ENCODE data around the gene SNAPC2. TPM values are rescaled to one million over a fixed set of nuclear protein-coding genes. Genes with fewer than 3 reads are reported as not detected.

The SNAPC2 gene
- total RNA-seq, 1 experiment from 2014 or later, result 9.8 TPM

DNA sequence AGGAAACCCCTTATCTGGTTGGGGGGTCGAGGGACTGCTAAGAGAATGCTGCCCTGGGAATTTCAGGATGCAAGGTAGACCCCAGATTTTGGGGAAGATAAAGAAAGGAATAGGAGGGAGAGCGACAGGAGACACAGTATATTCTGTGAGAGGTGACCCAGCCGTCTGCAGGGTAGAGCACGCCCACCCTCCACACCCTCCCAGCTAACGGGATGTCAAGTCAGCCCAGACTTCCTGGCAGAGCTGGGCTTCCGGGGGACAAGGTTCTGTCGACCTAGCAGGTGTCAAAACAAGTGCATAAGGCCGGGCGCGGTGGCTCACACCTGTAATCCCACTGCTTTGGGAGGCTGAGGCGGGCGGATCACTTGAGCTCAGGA lies 45.3 kb upstream of the SNAPC2 start:
- Histone ChIP-seq H3K27ac (ENCODE audit: low read length) (no peak overlapping the region), H3K9me2 (replicated peaks; ENCODE audit: insufficient read depth, low read length) (no peaks in the 10 kb centered on the region), H3K36me3 (ENCODE audit: insufficient read depth, low read length) (no peaks in the 10 kb centered on the region), H3K4me1 (ENCODE audit: low read length) (no peaks in the 10 kb centered on the region), H3K4me2 (ENCODE audit: low read depth, low read length, poor library complexity, severe bottlenecking) (no peak overlapping the region), H4K20me1 (ENCODE audit: insufficient read depth, low read depth, low read length) (no peaks in the 10 kb centered on the region), H3K4me3 (ENCODE audit: low read length) (no peak overlapping the region), H3K27me3 (ENCODE audit: low read length) (no peaks in the 10 kb centered on the region), H3K9ac (ENCODE audit: low read length) (no peak overlapping the region), H3K79me2 (ENCODE audit: low read length) (no peaks in the 10 kb centered on the region), H3K9me3 (ENCODE audit: low read length) (no peaks in the 10 kb centered on the region), H2AFZ (ENCODE audit: low read length) (no peak overlapping the region)
- DNase-seq, result no peak

DNA sequence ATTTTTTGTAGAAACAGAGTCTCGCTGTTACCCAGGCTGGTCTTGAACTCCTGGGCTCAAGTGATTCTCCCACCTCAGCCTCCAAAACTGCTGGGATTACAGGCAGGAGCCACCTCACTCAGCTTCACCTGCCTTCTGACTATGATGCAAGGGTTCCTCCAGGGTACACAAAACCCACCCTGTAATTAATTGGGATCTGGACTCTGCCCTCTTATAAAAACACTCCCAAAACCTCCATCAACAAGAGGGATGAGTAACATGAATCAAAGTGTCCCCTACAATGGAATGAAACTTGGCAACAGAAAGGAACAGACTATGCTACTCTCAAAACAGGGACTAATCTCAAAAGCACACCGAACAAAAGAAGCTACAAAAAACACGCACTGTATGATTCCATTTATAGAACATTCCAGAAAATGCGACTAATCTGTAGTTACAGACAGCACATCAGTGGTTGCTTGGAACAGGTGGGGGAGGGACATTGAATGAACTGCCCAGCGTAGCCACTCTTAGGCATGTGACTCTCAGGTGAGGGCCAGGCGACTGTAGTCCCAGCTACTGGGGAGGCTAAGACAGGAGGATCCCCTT lies 42.8 kb upstream of the SNAPC2 start:
- no peaks in the 10 kb centered on the region for H3K4me1 ChIP-seq (ENCODE audit: low read length)
- H3K27ac ChIP-seq (ENCODE audit: low read length), result no peak overlapping the region
- H3K27me3 ChIP-seq (ENCODE audit: low read length), result no peaks in the 10 kb centered on the region
- H3K9me3 ChIP-seq (ENCODE audit: low read length), result no peaks in the 10 kb centered on the region
- no peak overlapping the region for H3K9ac ChIP-seq (ENCODE audit: low read length)
- H3K4me2 ChIP-seq (ENCODE audit: low read depth, low read length, poor library complexity, severe bottlenecking), result no peak overlapping the region
- H3K9me2 ChIP-seq (replicated peaks; ENCODE audit: insufficient read depth, low read length), result no peaks in the 10 kb centered on the region
- no peaks in the 10 kb centered on the region for H4K20me1 ChIP-seq (ENCODE audit: insufficient read depth, low read depth, low read length)
- H2AFZ ChIP-seq (ENCODE audit: low read length), result no peak overlapping the region
- no peaks in the 10 kb centered on the region for H3K36me3 ChIP-seq (ENCODE audit: insufficient read depth, low read length)
- no peak for DNase-seq
- no peak overlapping the region for H3K4me3 ChIP-seq (ENCODE audit: low read length)
- no peaks in the 10 kb centered on the region for H3K79me2 ChIP-seq (ENCODE audit: low read length)

DNA sequence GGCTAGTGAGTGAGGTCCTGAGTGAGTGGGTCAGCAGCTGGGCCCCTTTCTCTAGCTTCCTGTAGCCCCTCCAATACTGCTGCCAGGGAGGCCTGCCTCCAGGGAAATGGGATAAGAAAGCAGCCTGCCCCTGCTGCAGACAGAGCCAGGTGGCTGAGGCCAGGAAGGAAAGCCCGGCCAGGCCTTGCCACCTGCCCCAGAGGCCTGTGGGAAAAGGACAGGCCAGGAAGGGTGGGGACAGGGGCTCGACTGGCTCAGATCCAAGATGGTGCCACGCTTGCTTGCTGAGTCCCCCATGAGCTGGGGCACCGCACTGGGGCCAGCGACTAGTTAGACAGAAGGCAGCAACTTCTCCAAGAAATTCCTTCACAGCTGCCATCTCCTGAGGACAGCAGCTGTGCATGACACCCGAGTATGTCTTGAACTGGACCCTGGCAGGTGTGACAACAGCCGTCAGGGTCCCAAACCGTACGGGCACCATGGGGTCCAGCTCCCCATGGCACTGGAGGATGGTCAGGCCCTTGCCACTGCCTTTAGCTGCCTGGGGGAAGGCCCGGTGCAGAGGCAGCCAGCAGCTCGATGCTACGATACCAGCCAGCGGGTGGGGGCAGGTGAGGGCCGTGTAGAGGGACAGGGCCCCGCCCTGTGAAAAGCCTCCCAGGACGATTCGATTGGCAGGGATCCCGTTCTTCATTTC lies 40.9 kb upstream of the SNAPC2 start:
- no peak for DNase-seq
- no peaks in the 10 kb centered on the region for H3K9me2 ChIP-seq (replicated peaks; ENCODE audit: insufficient read depth, low read length)
- no peaks in the 10 kb centered on the region for H3K79me2 ChIP-seq (ENCODE audit: low read length)
- H4K20me1 ChIP-seq (ENCODE audit: insufficient read depth, low read depth, low read length), result no peaks in the 10 kb centered on the region
- no peak overlapping the region for H3K27ac ChIP-seq (ENCODE audit: low read length)
- H3K4me3 ChIP-seq (ENCODE audit: low read length), result no peak overlapping the region
- H3K4me1 ChIP-seq (ENCODE audit: low read length), result no peaks in the 10 kb centered on the region
- no peak overlapping the region for H2AFZ ChIP-seq (ENCODE audit: low read length)
- H3K36me3 ChIP-seq (ENCODE audit: insufficient read depth, low read length), result no peaks in the 10 kb centered on the region
- no peaks in the 10 kb centered on the region for H3K27me3 ChIP-seq (ENCODE audit: low read length)
- no peak overlapping the region for H3K9ac ChIP-seq (ENCODE audit: low read length)
- no peak overlapping the region for H3K4me2 ChIP-seq (ENCODE audit: low read depth, low read length, poor library complexity, severe bottlenecking)
- H3K9me3 ChIP-seq (ENCODE audit: low read length), result no peaks in the 10 kb centered on the region

DNA sequence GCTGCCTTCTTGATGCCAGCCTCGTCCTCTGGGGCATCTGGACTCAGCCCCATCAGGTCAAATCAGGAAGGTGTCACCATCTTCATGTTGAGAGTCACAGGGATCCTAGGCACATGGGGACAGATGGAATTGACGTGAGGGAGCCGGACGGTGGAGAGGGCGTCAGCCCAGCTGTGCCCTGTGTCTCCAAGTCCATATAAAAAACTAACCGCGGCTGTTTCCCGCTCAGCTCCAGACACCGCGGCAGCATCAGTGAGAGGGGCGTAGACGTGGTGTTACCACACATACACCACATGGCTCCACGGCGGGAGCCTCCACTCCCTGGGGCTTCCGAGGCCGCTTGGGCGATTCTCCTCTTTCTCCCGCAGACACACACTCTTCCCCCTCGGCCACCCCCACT lies 40.3 kb upstream of the SNAPC2 start:
- no peak for DNase-seq
- Histone ChIP-seq H2AFZ (ENCODE audit: low read length) (no peak overlapping the region), H3K9me3 (ENCODE audit: low read length) (no peaks in the 10 kb centered on the region)

DNA sequence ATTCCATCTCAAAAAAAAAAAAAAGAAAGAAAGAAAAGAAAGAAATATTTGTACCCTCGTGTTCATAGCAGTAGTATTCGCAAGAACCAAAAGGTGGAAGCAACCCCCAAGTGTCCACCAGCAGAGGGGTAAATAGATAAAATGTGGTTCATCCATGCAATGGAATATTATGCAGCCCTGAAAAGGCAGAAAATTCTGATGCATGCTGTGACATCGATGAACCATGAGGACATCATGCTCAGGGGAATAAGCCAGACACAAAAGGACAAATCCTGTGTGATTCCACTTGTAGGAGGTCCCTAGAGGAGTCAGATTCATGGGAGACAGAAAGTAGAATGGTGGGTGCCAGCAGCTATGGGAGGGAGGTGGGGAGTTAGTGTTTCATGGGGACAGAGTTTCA lies 38.2 kb upstream of the SNAPC2 start:
- H3K27me3 ChIP-seq (ENCODE audit: low read length), result no peaks in the 10 kb centered on the region
- no peak for DNase-seq
- no peak overlapping the region for H2AFZ ChIP-seq (ENCODE audit: low read length)
- H4K20me1 ChIP-seq (ENCODE audit: insufficient read depth, low read depth, low read length), result no peaks in the 10 kb centered on the region
- no peaks in the 10 kb centered on the region for H3K9me2 ChIP-seq (replicated peaks; ENCODE audit: insufficient read depth, low read length)
- no peaks in the 10 kb centered on the region for H3K79me2 ChIP-seq (ENCODE audit: low read length)
- no peak overlapping the region for H3K4me3 ChIP-seq (ENCODE audit: low read length)
- H3K9me3 ChIP-seq (ENCODE audit: low read length), result no peaks in the 10 kb centered on the region
- H3K9ac ChIP-seq (ENCODE audit: low read length), result no peak overlapping the region
- no peaks in the 10 kb centered on the region for H3K4me1 ChIP-seq (ENCODE audit: low read length)
- H3K4me2 ChIP-seq (ENCODE audit: low read depth, low read length, poor library complexity, severe bottlenecking), result no peak overlapping the region
- no peaks in the 10 kb centered on the region for H3K36me3 ChIP-seq (ENCODE audit: insufficient read depth, low read length)
- no peak overlapping the region for H3K27ac ChIP-seq (ENCODE audit: low read length)

More for the DNA sequence above, 40.3 kb upstream of the SNAPC2 start:
- H3K36me3 ChIP-seq (ENCODE audit: insufficient read depth, low read length), result no peaks in the 10 kb centered on the region
- H3K4me3 ChIP-seq (ENCODE audit: low read length), result no peak overlapping the region
- H3K4me1 ChIP-seq (ENCODE audit: low read length), result no peaks in the 10 kb centered on the region
- H3K27ac ChIP-seq (ENCODE audit: low read length), result no peak overlapping the region
- H3K9me2 ChIP-seq (replicated peaks; ENCODE audit: insufficient read depth, low read length), result no peaks in the 10 kb centered on the region
- H3K79me2 ChIP-seq (ENCODE audit: low read length), result no peaks in the 10 kb centered on the region
- H3K9ac ChIP-seq (ENCODE audit: low read length), result no peak overlapping the region
- no peaks in the 10 kb centered on the region for H4K20me1 ChIP-seq (ENCODE audit: insufficient read depth, low read depth, low read length)
- H3K27me3 ChIP-seq (ENCODE audit: low read length), result no peaks in the 10 kb centered on the region
- H3K4me2 ChIP-seq (ENCODE audit: low read depth, low read length, poor library complexity, severe bottlenecking), result no peak overlapping the region

DNA sequence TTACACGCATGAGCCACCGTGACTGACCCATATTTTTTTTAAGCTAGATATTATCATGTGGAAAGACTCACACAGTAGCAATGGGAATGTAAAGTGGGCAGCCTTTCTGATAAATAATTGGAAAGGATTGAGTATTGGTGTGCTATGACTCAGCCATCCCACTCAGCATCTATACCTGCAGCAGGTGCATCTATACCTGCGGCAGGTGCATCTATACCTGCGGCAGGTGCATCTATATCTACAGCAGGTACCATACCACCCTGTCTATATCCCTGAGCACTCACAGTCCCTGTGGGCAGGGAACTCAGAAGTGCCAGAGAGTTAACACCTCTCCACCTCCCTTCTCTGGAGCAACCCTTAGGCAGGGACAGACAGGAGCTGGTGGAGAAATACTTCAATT lies 37.0 kb upstream of the SNAPC2 start:
- H3K9me2 ChIP-seq (replicated peaks; ENCODE audit: insufficient read depth, low read length), result no peaks in the 10 kb centered on the region
- no peak overlapping the region for H3K4me3 ChIP-seq (ENCODE audit: low read length)
- H4K20me1 ChIP-seq (ENCODE audit: insufficient read depth, low read depth, low read length), result no peaks in the 10 kb centered on the region
- DNase-seq, result no peak
- no peaks in the 10 kb centered on the region for H3K4me1 ChIP-seq (ENCODE audit: low read length)
- H3K36me3 ChIP-seq (ENCODE audit: insufficient read depth, low read length), result no peaks in the 10 kb centered on the region
- no peak overlapping the region for H2AFZ ChIP-seq (ENCODE audit: low read length)
- no peaks in the 10 kb centered on the region for H3K9me3 ChIP-seq (ENCODE audit: low read length)
- H3K9ac ChIP-seq (ENCODE audit: low read length), result no peak overlapping the region
- no peak overlapping the region for H3K27ac ChIP-seq (ENCODE audit: low read length)
- no peaks in the 10 kb centered on the region for H3K27me3 ChIP-seq (ENCODE audit: low read length)
- no peaks in the 10 kb centered on the region for H3K79me2 ChIP-seq (ENCODE audit: low read length)
- no peak overlapping the region for H3K4me2 ChIP-seq (ENCODE audit: low read depth, low read length, poor library complexity, severe bottlenecking)

DNA sequence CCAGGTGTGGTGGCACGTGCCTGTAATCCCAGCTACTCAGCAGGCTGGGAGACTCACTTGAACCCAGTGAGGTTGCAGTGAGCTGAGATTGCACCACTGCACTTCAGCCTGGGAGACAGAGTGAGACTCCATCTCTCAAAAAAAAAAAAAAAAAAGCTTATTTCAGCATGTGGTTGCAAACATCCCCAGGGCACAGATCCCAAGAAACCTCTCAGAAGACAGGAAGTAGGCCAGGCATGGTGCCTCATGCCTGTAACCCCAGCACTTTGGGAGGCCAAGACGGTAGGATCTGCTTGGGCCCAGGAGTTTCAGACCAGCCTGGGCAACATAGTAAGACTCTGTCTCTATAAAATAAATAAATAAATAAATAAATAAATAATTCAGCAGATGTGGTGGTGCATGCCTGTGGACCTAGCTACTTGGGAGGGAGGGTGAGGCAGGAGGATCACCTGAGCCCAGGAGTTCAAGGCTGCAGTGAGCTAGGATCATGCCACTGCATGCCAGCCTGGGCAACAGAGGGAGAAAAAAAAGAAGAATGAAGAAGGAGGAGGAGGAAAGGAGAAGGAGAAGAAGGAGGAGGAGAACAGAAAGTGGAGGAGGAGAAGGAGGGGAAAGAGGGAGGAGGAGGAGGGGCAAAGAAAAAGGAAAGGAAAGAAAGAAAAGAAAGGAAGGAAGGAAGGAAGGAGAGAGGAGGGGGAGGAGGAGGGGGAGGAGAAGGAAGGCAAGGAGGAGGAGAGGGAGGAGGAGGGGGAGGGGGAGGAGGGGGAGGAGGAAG lies 36.2 kb upstream of the SNAPC2 start:
- Histone ChIP-seq H3K4me2 (ENCODE audit: low read depth, low read length, poor library complexity, severe bottlenecking) (no peak overlapping the region), H3K4me1 (ENCODE audit: low read length) (no peaks in the 10 kb centered on the region), H3K9ac (ENCODE audit: low read length) (no peak overlapping the region), H3K36me3 (ENCODE audit: insufficient read depth, low read length) (no peaks in the 10 kb centered on the region), H3K27me3 (ENCODE audit: low read length) (no peaks in the 10 kb centered on the region), H2AFZ (ENCODE audit: low read length) (no peak overlapping the region), H3K9me3 (ENCODE audit: low read length) (no peaks in the 10 kb centered on the region), H3K9me2 (replicated peaks; ENCODE audit: insufficient read depth, low read length) (no peaks in the 10 kb centered on the region), H4K20me1 (ENCODE audit: insufficient read depth, low read depth, low read length) (no peaks in the 10 kb centered on the region), H3K27ac (ENCODE audit: low read length) (no peak overlapping the region), H3K79me2 (ENCODE audit: low read length) (no peaks in the 10 kb centered on the region), H3K4me3 (ENCODE audit: low read length) (no peak overlapping the region)
- DNase-seq, result no peak

DNA sequence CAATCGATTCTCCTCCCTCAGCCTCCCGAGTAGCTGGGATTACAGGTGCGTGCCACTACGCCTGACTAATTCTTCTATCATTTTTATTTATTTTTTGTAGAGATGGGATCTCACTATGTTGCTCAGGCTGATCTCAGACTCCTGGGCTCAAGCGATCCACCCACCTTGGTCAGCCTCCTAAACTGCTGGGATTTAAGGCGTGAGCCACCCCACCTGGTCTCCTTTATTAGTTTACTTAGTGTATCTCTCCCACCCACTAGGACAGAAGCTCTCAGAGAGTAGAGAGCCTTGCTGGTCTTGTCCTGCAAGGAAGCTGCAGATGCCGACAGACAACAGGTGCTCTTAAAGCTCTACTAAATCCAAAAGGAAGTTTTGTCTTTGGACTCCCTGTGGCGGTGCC lies 34.3 kb upstream of the SNAPC2 start:
- no peak overlapping the region for H3K4me2 ChIP-seq (ENCODE audit: low read depth, low read length, poor library complexity, severe bottlenecking)
- no peaks in the 10 kb centered on the region for H3K4me1 ChIP-seq (ENCODE audit: low read length)

More for the DNA sequence above, 34.3 kb upstream of the SNAPC2 start:
- Histone ChIP-seq H4K20me1 (ENCODE audit: insufficient read depth, low read depth, low read length) (no peaks in the 10 kb centered on the region), H3K9me2 (replicated peaks; ENCODE audit: insufficient read depth, low read length) (no peaks in the 10 kb centered on the region), H3K27ac (ENCODE audit: low read length) (no peak overlapping the region), H3K27me3 (ENCODE audit: low read length) (no peaks in the 10 kb centered on the region), H3K36me3 (ENCODE audit: insufficient read depth, low read length) (no peaks in the 10 kb centered on the region), H3K9me3 (ENCODE audit: low read length) (no peaks in the 10 kb centered on the region), H3K4me3 (ENCODE audit: low read length) (no peak overlapping the region), H2AFZ (ENCODE audit: low read length) (no peak overlapping the region), H3K79me2 (ENCODE audit: low read length) (no peaks in the 10 kb centered on the region), H3K9ac (ENCODE audit: low read length) (no peak overlapping the region)
- DNase-seq, result no peak

Measured in Karpas-422 (cell line).